GM18870 (cell line): ENCODE results near the gene PMVK.
"Not testable (repeated sequence)": the region's sequence is repeated elsewhere in the genome, so short reads cannot be mapped to it uniquely, and the experiment has no call there.

Experiments used
- ATAC-seq: cut with Tn5 transposase; IDR thresholded peaks from one replicate; pipeline ENCODE4 v1.9.1; 2021; ENCODE audit warnings: moderate library complexity; ENCODE audit not compliant: unreplicated experiment

The PMVK gene

GRCh38 chr1:154936555-154937084 lies at the start of gene PMVK:
TSS of gene PMVK (minus strand) at chr1:154936719. CDS start at chr1:154936685, 34 bp downstream.
- ATAC-seq: peak; percentile 56

GRCh38 chr1:154983776-154984466 lies 47.4 kb upstream of the PMVK start:
- no peak for ATAC-seq

GRCh38 chr1:154982897-154983648 lies 46.6 kb upstream of the PMVK start, which contains the start of gene FLAD1:
TSS of gene FLAD1 (plus strand) at chr1:154983344. CDS start at chr1:154983695, 351 bp downstream.
- ATAC-seq: peak; percentile 96

- no peak for ATAC-seq
Observed at GRCh38 chr1:154982341-154982740, 45.8 kb upstream of the PMVK start.

GRCh38 chr1:154978360-154978759 lies 41.8 kb upstream of the PMVK start:
- ATAC-seq: no peak

- ATAC-seq: not testable (repeated sequence)
Observed at GRCh38 chr1:154977762-154978161, 41.2 kb upstream of the PMVK start.

GRCh38 chr1:154975409-154976059 lies 39.0 kb upstream of the PMVK start:
- no peak for ATAC-seq

- ATAC-seq: peak; percentile 47
Observed at GRCh38 chr1:154974808-154975408, 38.4 kb upstream of the PMVK start.

- peak; percentile 76 for ATAC-seq
Observed at GRCh38 chr1:154974102-154974807, 37.7 kb upstream of the PMVK start, which contains the start of gene CKS1B. TSS of gene CKS1B (plus strand) at chr1:154974681. CDS start at chr1:154974746, 65 bp downstream.

- ATAC-seq: no peak
Observed at GRCh38 chr1:154973344-154974101, 37.0 kb upstream of the PMVK start.

- no peak for ATAC-seq
Observed at GRCh38 chr1:154972517-154973343, 36.2 kb upstream of the PMVK start.

- ATAC-seq: no peak
Observed at GRCh38 chr1:154972213-154972516, 35.6 kb upstream of the PMVK start.

GRCh38 chr1:154971341-154971998 lies 35.0 kb upstream of the PMVK start:
- no peak for ATAC-seq

GRCh38 chr1:154970631-154971340 lies 34.3 kb upstream of the PMVK start, which contains the start of gene SHC1:
TSS of gene SHC1 (minus strand) at chr1:154970747. CDS start at chr1:154970526, 221 bp downstream.
- ATAC-seq: no peak

GRCh38 chr1:154969860-154970452 lies 33.4 kb upstream of the PMVK start:
- no peak for ATAC-seq

- no peak for ATAC-seq
Observed at GRCh38 chr1:154969246-154969645, 32.7 kb upstream of the PMVK start.

GRCh38 chr1:154968731-154969130 lies 32.2 kb upstream of the PMVK start:
- no peak for ATAC-seq
